Hepatocyte (in vitro differentiated cells): ENCODE data around the gene YWHAG.

Experiments
- CTCF ChIP-seq: fragments of 200-600 bp; sonication (generic); IDR thresholded peaks from 2 replicates; pipeline ENCODE4 v1.5.1; 2016; ENCODE audit warnings: antibody characterized with exemption, mild to moderate bottlenecking; ENCODE audit not compliant: poor library complexity
- EZH2phosphoT487 ChIP-seq: fragments of 200-600 bp; sonication (generic); IDR thresholded peaks from one replicate; pipeline ENCODE4 v1.6.1; 2018; ENCODE audit warnings: antibody characterized with exemption, mild to moderate bottlenecking, low read depth, moderate library complexity; ENCODE audit not compliant: unreplicated experiment, severe bottlenecking

DNA sequence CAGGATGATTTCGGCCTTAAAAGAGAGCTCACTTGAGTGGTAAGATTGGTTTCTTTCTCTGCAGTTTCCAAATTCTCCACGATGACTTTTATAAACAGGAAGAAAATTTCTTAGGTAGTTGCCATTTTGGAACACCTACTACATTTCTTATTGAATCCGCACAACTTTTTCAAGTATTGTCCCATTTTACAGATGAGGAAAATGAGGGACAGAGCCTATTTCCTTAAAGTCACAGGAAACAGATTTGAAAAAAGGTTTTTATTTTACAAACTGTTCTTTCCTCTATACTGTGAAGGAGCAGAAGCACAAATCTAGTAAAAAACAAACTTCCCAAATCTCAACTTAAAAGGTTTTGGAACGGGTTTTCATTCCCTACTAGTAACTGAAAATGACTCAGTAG, 2.7 kb downstream of the YWHAG start:
- TF ChIP-seq EZH2phosphoT487: no peak
- no peak for TF ChIP-seq CTCF
